B cell (primary cell): ENCODE results near the gene NAA15. TPM values are rescaled to one million over a fixed set of nuclear protein-coding genes. Genes with fewer than 3 reads are reported as not detected.
"Not testable (repeated sequence)": the region's sequence is repeated elsewhere in the genome, so short reads cannot be mapped to it uniquely, and the experiment has no call there.

Experiments used
- ATAC-seq: fragments of 200-7000 bp; cut with Tn5 transposase; one replicate; pipeline ENCODE4 v1.10.0; 2021; ENCODE audit warnings: low read depth, mild to moderate bottlenecking, moderate number of reproducible peaks, moderate library complexity
- CTCF ChIA-PET: fragments of 350-600 bp; sonication (Branson Sonifier 250); formaldehyde crosslinking; loops from one replicate; lab custom pipeline; 2021; ENCODE audit warnings: antibody characterized with exemption, inconsistent platforms; lab: Charles Lee
- POLR2A ChIA-PET: fragments of 350-600 bp; sonication (Branson Sonifier 250); formaldehyde crosslinking; loops from one replicate; lab custom pipeline; 2021; ENCODE audit warnings: antibody characterized with exemption; lab: Charles Lee
- DNase-seq: peaks from one replicate; pipeline ENCODE4 v3.0.0; 2013
- H2AFZ ChIP-seq: 2 replicates; pipeline ENCODE4 v1.6.1; 2012; ENCODE audit warnings: mild to moderate bottlenecking, low read depth, low read length; ENCODE audit not compliant: insufficient read depth, poor library complexity, severe bottlenecking
- H3K27ac ChIP-seq, 2 donors: 1 replicate in 1 of 2; 2 replicates in 1 of 2; pipeline ENCODE4 v1.5.1; 2012 to 2013; ENCODE audit warnings: low read length in 2 of 2, mild to moderate bottlenecking in 2 of 2, moderate library complexity in 1 of 2
- H3K27me3 ChIP-seq, 4 experiments: fragments of 200-600 bp in 1 of 4; sonication (generic) in 1 of 4; replicated peaks in 1 of 4; 1 replicate in 2 of 4; 2 replicates in 2 of 4; pipeline versions ENCODE4 v1.6.1 to v1.7.0; 2013 to 2016; ENCODE audit warnings: low read length in 3 of 4, mild to moderate bottlenecking in 2 of 4, mixed read lengths in 1 of 4, moderate library complexity in 1 of 4; ENCODE audit not compliant: insufficient read depth in 4 of 4, control insufficient read depth in 3 of 4; ENCODE audit errors: control extremely low read depth in 1 of 4
- H3K36me3 ChIP-seq, 2 experiments: replicated peaks in 1 of 2; 1 replicate in 1 of 2; 2 replicates in 1 of 2; pipeline versions ENCODE4 v1.6.1 to v1.7.1; 2013; ENCODE audit warnings: low read length in 1 of 2; ENCODE audit not compliant: insufficient read depth in 2 of 2, control insufficient read depth in 1 of 2; ENCODE audit errors: control extremely low read depth in 1 of 2, extremely low read depth in 1 of 2
- H3K4me1 ChIP-seq, 2 donors: fragments of 200-600 bp in 1 of 2; sonication (generic) in 1 of 2; 1 replicate in 1 of 2; 2 replicates in 1 of 2; pipeline versions ENCODE4 v1.5.1 to v1.6.1; 2013 to 2017; ENCODE audit warnings: low read length in 2 of 2; ENCODE audit not compliant: control insufficient read depth in 2 of 2, insufficient read depth in 2 of 2
- H3K4me2 ChIP-seq: replicated peaks from 2 replicates; pipeline ENCODE3; 2012; ENCODE audit warnings: mild to moderate bottlenecking, low read depth, low read length; ENCODE audit not compliant: poor library complexity, severe bottlenecking
- H3K4me3 ChIP-seq, 5 experiments: fragments of 200-600 bp in 1 of 5; sonication (generic) in 1 of 5; 1 replicate in 3 of 5; 2 replicates in 2 of 5; pipeline versions ENCODE4 v1.5.1 to v1.7.0; 2011 to 2016; ENCODE audit warnings: low read length in 4 of 5, mild to moderate bottlenecking in 4 of 5, low read depth in 2 of 5, control low read depth in 1 of 5, moderate library complexity in 1 of 5; ENCODE audit not compliant: insufficient read depth in 1 of 5; ENCODE audit errors: control extremely low read depth in 1 of 5, extremely low read depth in 1 of 5
- H3K79me2 ChIP-seq: fragments of 200-600 bp; sonication (generic); one replicate; pipeline ENCODE4 v1.6.0; 2016; ENCODE audit warnings: low read length; ENCODE audit not compliant: control insufficient read depth, insufficient read depth
- H3K9ac ChIP-seq: fragments of 200-600 bp; sonication (generic); 2 replicates; pipeline ENCODE4 v1.6.1; 2017; ENCODE audit warnings: mild to moderate bottlenecking, low read length, moderate library complexity
- H3K9me3 ChIP-seq, 3 donors: one replicate each; pipeline versions ENCODE4 v1.6.1 to v1.7.1; 2013; ENCODE audit warnings: low read length in 2 of 3; ENCODE audit not compliant: control insufficient read depth in 2 of 3, insufficient read depth in 1 of 3; ENCODE audit errors: control extremely low read depth in 1 of 3
- H4K20me1 ChIP-seq: 2 replicates; pipeline ENCODE4 v1.6.0; 2012; ENCODE audit warnings: mild to moderate bottlenecking, low read length; ENCODE audit not compliant: insufficient read depth, control insufficient read depth, poor library complexity, severe bottlenecking
- H3K27ac Mint-ChIP-seq: one replicate; pipeline ENCODE4 v1.8.0; 2021; ENCODE audit warnings: mixed read lengths
- H3K27me3 Mint-ChIP-seq: one replicate; pipeline ENCODE4 v1.8.0; 2021; ENCODE audit warnings: mixed read lengths
- H3K4me1 Mint-ChIP-seq: one replicate; pipeline ENCODE4 v1.8.0; 2021; ENCODE audit warnings: mixed read lengths
- H3K4me3 Mint-ChIP-seq: one replicate; pipeline ENCODE4 v1.8.0; 2021; ENCODE audit warnings: mixed read lengths
- H3K9me3 Mint-ChIP-seq: one replicate; pipeline ENCODE4 v1.8.0; 2022; ENCODE audit warnings: mixed read lengths; ENCODE audit not compliant: insufficient read depth
- CTCF ChIP-seq: fragments of 200-600 bp; IDR thresholded peaks from one replicate; pipeline ENCODE4 v1.8.0; 2022; ENCODE audit warnings: antibody characterized with exemption, mild to moderate bottlenecking
- EZH2 ChIP-seq: IDR thresholded peaks from 2 replicates; pipeline ENCODE4 v1.6.1; 2012; ENCODE audit warnings: borderline replicate concordance, low read depth, mild to moderate bottlenecking, moderate library complexity, low read length; ENCODE audit not compliant: insufficient read depth, poor library complexity, severe bottlenecking
- WGBS: methylation state at CpG from one replicate; pipeline ENCODE4 v1.1.5; 2013; ENCODE audit warnings: missing lambda C conversion rate; ENCODE audit not compliant: insufficient coverage; 5-methylcytosine and 5-hydroxymethylcytosine counted together
- intact Hi-C: fragments of 100-400 bp; cut with micrococcal nuclease; formaldehyde crosslinking; loops from one replicate; pipeline ENCODE4 v1.10.0; 2022
- polyA plus RNA-seq: library from polyadenylated mRNA; depleted of rRNA; stranded (reverse); fragments of >200 nt; gene quantifications from 2 replicates; pipeline ENCODE4 v1.2.3, GENCODE V29; 2012
- total RNA-seq, 2 donors: library from RNA; stranded (reverse); fragments of 120-200 nt in 1 of 2; gene quantifications; 1 replicate in 1 of 2; 2 replicates in 1 of 2; pipeline versions ENCODE4 v1.2.3 to v1.2.4, GENCODE V29; 2013 to 2022

The NAA15 gene
- total and polyA plus RNA-seq, 2 donors (not counting 1 experiment from before 2014, with no cell fraction given): 10.0 to 56.7 TPM

DNA sequence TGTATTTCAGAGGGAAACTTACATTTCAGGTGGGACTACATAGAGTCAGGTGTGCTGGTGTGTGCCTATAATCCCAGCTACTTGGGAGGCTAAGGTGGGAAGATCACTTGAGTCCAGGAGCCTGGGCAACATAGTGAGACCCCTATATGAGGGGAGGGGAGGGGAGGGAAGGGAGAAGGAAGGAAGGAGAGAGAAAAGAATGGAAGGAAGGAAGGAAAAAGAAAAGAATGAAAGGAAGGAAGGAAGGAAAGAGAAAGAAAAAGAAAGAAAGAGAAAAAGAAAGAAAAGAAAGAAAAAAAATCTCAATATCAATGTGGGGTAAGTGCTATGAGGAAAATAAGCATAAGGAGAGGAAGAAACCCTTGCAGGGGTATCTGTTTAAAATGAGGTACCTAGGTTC lies 109.0 kb downstream of the NAA15 start:
- H3K27me3 ChIP-seq: no peaks in the 10 kb centered on the region
- H3K27ac Mint-ChIP-seq: no peak overlapping the region
- intact Hi-C loops: no loop called here
- ATAC-seq (no peak), DNase-seq (no peak)
- H3K9me3 ChIP-seq: peaks cover 0 to 1% (median 0%) of the 10 kb centered on the region in 3 donors
- H3K4me3 Mint-ChIP-seq: no peak overlapping the region
- no peak overlapping the region for H3K9ac ChIP-seq
- CTCF ChIA-PET: no interaction called here
- no peaks in the 10 kb centered on the region for H3K27me3 Mint-ChIP-seq
- H3K27ac ChIP-seq: no peak overlapping the region
- H4K20me1 ChIP-seq: no peaks in the 10 kb centered on the region
- H3K4me1 Mint-ChIP-seq: peaks cover 4% of the 10 kb centered on the region
- peaks cover 0 to under 1% of the 10 kb centered on the region in 2 experiments for H3K36me3 ChIP-seq
- no peak overlapping the region for H3K4me2 ChIP-seq
- TF ChIP-seq CTCF (no peak), EZH2 (no peak)
- POLR2A ChIA-PET: interaction anchor here (0.6 kb wide), 1 partner anchor 144 kb away, joined by 9 read pairs; no protein-coding TSS in a partner anchor
- H2AFZ ChIP-seq: no peak overlapping the region
- H3K79me2 ChIP-seq: no peaks in the 10 kb centered on the region
- no peaks in the 10 kb centered on the region for H3K4me1 ChIP-seq
- H3K9me3 Mint-ChIP-seq: no peaks in the 10 kb centered on the region
- H3K4me3 ChIP-seq: no peak overlapping the region

GRCh38 chr4:139414671-139415210 lies 113.4 kb downstream of the NAA15 start:
- H3K79me2 ChIP-seq, H3K27me3 Mint-ChIP-seq, POLR2A ChIA-PET, H3K27me3 ChIP-seq, H3K9ac ChIP-seq, H3K27ac ChIP-seq, H3K36me3 ChIP-seq, intact Hi-C loops, H3K4me3 Mint-ChIP-seq, ATAC-seq, H3K4me3 ChIP-seq, H3K9me3 Mint-ChIP-seq, H3K4me2 ChIP-seq, H3K27ac Mint-ChIP-seq, H2AFZ ChIP-seq, H4K20me1 ChIP-seq, DNase-seq, CTCF ChIA-PET, H3K9me3 ChIP-seq: not testable (repeated sequence)
- H3K4me1 Mint-ChIP-seq: peaks cover 17% of the 10 kb centered on the region
- 61% methylated on average over 4 of the region's 8 CpGs for WGBS
- peaks cover 12 to 13% of the 10 kb centered on the region in 2 donors for H3K4me1 ChIP-seq
